ENCODE measurements around the gene C2.
"Not testable (repeated sequence)": the region's sequence is repeated elsewhere in the genome, so short reads cannot be mapped to it uniquely, and the experiment has no call there.

C2 gene

DNA sequence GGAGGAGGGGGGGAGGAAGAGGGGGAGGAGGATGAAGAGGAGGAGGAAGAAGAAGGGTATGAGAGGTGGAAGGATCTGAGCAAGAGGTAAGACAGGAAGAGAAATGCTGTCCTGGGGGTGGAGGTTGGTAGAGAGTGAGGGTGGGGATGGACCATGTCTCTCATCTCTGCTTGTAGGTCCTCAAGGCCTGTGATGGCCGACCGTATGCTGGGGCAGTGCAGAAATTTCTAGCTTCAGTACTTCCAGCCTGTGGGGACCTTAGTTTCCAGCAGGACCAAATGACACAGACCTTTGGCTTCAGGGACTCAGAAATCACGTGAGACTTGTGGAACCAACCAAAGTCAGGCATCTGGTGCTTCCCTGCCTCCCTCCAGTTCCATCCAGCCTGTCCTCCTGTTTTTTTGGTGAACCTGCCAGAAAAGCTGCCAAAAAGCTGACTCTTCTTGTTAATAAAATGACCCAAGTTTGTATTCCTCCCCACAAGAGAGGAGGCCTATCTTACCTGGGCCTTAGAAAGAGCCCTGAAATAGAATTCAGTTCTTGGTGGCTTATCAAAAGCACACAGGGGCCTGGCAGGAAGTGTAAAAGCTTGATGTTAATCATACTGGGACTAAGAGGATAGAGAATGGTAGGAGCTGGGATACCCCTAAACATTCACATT is 51.9 kb downstream of the C2 start:
- no peak for DNase-seq

DNA sequence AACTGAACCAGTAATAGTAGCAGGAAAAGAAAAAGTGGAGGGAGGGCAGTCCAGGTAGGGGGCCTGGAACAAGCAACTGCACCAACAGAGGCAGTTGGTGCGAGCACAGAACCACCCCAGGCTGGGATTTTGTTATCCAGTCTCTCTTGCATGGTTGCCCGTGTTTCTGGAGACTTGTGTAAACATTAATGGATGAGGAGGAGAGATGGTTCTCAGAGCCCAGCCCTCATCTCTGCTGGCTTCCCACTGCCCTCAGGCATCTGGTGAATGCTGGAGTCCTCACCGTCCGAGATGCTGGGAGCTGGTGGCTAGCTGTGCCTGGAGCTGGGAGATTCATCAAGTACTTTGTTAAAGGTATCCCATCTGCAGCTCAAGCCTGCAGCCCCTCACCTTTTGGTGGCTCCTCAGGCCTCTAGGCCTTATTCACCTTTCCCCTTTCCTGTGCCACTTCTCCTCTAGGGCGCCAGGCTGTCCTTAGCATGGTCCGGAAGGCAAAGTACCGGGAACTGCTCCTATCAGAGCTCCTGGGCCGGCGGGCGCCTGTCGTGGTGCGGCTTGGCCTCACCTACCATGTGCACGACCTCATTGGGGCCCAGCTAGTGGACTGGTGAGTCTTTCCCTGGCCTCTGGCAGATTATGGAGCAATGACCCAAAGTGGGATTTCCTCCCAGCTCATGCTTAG is 52.8 kb downstream of the C2 start:
- not testable (repeated sequence) for DNase-seq

DNA sequence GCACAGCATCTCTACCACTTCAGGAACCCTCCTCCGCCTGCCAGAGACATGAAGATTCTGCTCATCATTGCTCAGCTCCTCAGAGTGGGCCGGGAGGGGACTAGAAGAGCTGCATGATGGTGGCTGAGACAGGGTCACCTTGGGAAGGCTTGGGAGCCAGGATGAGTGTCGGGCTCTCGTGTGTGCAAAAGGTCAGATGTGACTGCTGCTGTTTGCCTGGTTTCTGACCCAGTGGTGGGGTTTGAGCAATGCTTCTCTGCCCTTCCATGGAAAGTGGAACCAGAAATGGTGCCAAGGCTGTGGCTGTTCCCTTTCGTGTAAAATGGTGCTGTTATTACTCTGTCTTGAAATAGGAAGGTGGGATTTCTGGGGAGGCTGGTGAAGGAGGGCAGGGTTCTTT is 53.5 kb downstream of the C2 start:
- DNase-seq: not testable (repeated sequence)

DNA sequence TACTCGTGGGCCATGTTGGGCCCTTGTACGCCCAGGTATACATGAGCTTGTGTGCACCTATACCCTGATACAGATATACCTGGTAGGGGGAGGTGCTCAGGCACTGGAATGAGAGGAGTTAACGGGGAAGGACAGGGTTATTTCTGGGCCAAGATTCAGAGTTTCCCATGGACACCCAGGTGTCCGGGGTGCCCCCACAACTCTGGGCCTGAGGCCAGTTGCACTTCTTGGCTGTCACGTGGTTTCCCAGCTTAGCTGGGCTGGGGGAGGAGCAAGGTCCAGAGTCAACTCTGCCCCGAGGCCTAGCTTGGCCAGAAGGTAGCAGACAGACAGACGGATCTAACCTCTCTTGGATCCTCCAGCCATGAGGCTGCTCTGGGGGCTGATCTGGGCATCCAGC is 54.2 kb downstream of the C2 start, which contains the start of gene C4A:
TSS of gene C4A (plus strand) at position 314 of the 400 bp plus-strand sequence. CDS start at position 365, 51 bp downstream.
- DNase-seq: not testable (repeated sequence)

DNA sequence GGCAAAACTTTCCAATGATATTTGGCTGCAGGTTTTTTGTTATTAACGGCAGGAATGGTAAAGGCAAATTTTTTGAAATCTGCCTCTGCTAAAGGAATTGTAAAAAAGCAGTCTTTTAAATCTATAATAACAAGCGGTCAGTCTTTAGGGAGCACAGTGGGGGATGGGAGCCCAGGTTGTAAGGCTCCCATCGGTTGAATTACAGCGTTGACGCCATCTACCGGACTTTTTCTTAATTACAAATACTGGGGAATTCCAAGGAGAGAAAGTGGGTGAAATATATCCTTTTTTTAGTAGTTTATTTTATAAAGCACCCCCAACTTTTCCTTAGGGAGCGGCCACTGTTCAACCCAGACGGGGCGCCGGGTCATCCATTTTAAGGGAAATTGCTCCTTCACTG is 61.8 kb downstream of the C2 start:
- not testable (repeated sequence) for DNase-seq

DNA sequence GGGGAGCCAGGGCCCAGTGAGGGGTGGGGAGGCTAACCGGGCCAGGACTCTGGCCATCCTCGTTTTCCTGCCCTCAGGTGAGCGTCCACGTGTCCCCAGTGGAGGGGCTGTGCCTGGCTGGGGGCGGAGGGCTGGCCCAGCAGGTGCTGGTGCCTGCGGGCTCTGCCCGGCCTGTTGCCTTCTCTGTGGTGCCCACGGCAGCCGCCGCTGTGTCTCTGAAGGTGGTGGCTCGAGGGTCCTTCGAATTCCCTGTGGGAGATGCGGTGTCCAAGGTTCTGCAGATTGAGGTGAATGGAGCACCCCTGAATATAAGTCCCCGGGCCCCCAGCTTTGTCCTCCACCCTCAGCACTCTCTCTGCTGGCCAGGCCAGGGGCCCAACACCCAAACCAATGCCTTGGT is 66.9 kb downstream of the C2 start:
- not testable (repeated sequence) for DNase-seq
